Stomach smooth muscle (tissue), 2 donors: Measurements from ENCODE around the gene ENPP7.

Source experiments
- H3K27ac ChIP-seq: one replicate; pipeline ENCODE4 v1.7.0; 2013; ENCODE audit warnings: mild to moderate bottlenecking, low read length, inconsistent platforms
- H3K27me3 ChIP-seq, 2 donors: one replicate each; pipeline ENCODE4 v1.7.0; 2013; ENCODE audit warnings: low read length in 2 of 2; ENCODE audit not compliant: insufficient read depth in 2 of 2, control insufficient read depth in 1 of 2
- H3K36me3 ChIP-seq, 2 donors: one replicate each; pipeline ENCODE4 v1.7.0; 2013; ENCODE audit warnings: low read length in 2 of 2; ENCODE audit not compliant: control insufficient read depth in 2 of 2, insufficient read depth in 2 of 2
- H3K4me1 ChIP-seq: one replicate; pipeline ENCODE4 v1.7.0; 2013; ENCODE audit warnings: low read length; ENCODE audit not compliant: control insufficient read depth, insufficient read depth
- H3K4me3 ChIP-seq, 2 donors: one replicate each; pipeline ENCODE4 v1.7.0; 2013; ENCODE audit warnings: low read length in 2 of 2
- H3K9ac ChIP-seq, 2 donors: one replicate each; pipeline ENCODE4 v1.7.0; 2013; ENCODE audit warnings: low read length in 2 of 2, mild to moderate bottlenecking in 1 of 2
- H3K9me3 ChIP-seq, 2 donors: one replicate each; pipeline ENCODE4 v1.7.0; 2013; ENCODE audit warnings: low read length in 2 of 2; ENCODE audit not compliant: control insufficient read depth in 2 of 2
- donor health status: healthy.
- donor health status: Pancreatic carcinoma.

The ENPP7 gene

GRCh38 chr17:79788989-79789942 is 58.5 kb downstream of the ENPP7 start:
- Histone ChIP-seq H3K27me3 (peaks cover 58 to 73% of the 10 kb centered on the region in 2 donors), H3K9ac (no peak overlapping the region), H3K36me3 (no peaks in the 10 kb centered on the region), H3K4me3 (no peak overlapping the region), H3K4me1 (peaks cover 21% of the 10 kb centered on the region), H3K9me3 (no peaks in the 10 kb centered on the region), H3K27ac (no peak overlapping the region)

GRCh38 chr17:79789943-79790804 is 59.4 kb downstream of the ENPP7 start:
- Histone ChIP-seq H3K9ac (no peak overlapping the region), H3K9me3 (no peaks in the 10 kb centered on the region), H3K4me1 (peaks cover 26% of the 10 kb centered on the region), H3K27me3 (peaks cover 57 to 67% of the 10 kb centered on the region in 2 donors), H3K4me3 (peak overlapping the region; percentile 19 to 40), H3K27ac (no peak overlapping the region), H3K36me3 (peaks cover 0 to 3% of the 10 kb centered on the region in 2 donors)

- H3K4me1 ChIP-seq, result peaks cover 29% of the 10 kb centered on the region
- H3K36me3 ChIP-seq, result peaks cover 0 to 3% of the 10 kb centered on the region in 2 donors
- no peak overlapping the region for H3K4me3 ChIP-seq
- no peak overlapping the region for H3K27ac ChIP-seq
- peaks cover 52 to 58% of the 10 kb centered on the region in 2 donors for H3K27me3 ChIP-seq
- no peak overlapping the region for H3K9ac ChIP-seq
- no peaks in the 10 kb centered on the region for H3K9me3 ChIP-seq
These were observed 60.3 kb downstream of the ENPP7 start for GRCh38 chr17:79790805-79791734.

- H3K9ac ChIP-seq, result no peak overlapping the region
- H3K36me3 ChIP-seq, result peaks cover 0 to 3% of the 10 kb centered on the region in 2 donors
- H3K27me3 ChIP-seq, result peaks cover 51 to 52% of the 10 kb centered on the region in 2 donors
- H3K4me3 ChIP-seq, result no peak overlapping the region
- no peak overlapping the region for H3K27ac ChIP-seq
- no peaks in the 10 kb centered on the region for H3K9me3 ChIP-seq
- peaks cover 35% of the 10 kb centered on the region for H3K4me1 ChIP-seq
These were observed 61.0 kb downstream of the ENPP7 start for GRCh38 chr17:79791735-79792161.
